ENCODE measurements around the gene MORN5. TPM values are rescaled to one million over a fixed set of nuclear protein-coding genes. Genes with fewer than 3 reads are reported as not detected.

The MORN5 gene
- total and polyA plus RNA-seq, 9 of the 15 experiments (the other 6 are each of a cell fraction or from before 2014, with no cell fraction given) = not detected

GRCh38 chr9:122124528-122124927, 35.2 kb upstream of the MORN5 start (continued):
- TF ChIP-seq TRIM25 (IDR thresholded peaks at IDR 0.05; ENCODE audit: borderline replicate concordance) = no peak

- peaks cover 15% of the 10 kb centered on the region for H4K20me1 ChIP-seq (replicated peaks; ENCODE audit: control insufficient read depth, insufficient read depth, low read length)
- H3K27ac ChIP-seq (ENCODE audit: extremely low read depth, low read depth, low read length) = no peak overlapping the region
- no peak overlapping the region for H2AFZ ChIP-seq (ENCODE audit: low read depth, low read length)
- no peaks in the 10 kb centered on the region for H3K9me1 ChIP-seq (ENCODE audit: control insufficient read depth, insufficient read depth, low read length)
- peaks cover 0 to 30% of the 10 kb centered on the region in 2 experiments; a peak in 3 of 5 replicates for H3K4me1 ChIP-seq (replicated peaks in 1 of 2; ENCODE audit: control insufficient read depth in 2 of 2, insufficient read depth in 2 of 2, low read length in 2 of 2)
- peak; percentile 91 for ATAC-seq
- no peak overlapping the region for H3K4me3 ChIP-seq
- peaks cover 0 to 18% of the 10 kb centered on the region in 2 experiments; a peak in 3 of 5 replicates for H3K27me3 ChIP-seq (ENCODE audit: control insufficient read depth in 2 of 2, insufficient read depth in 2 of 2, low read length in 2 of 2)
- CTCF ChIA-PET (ENCODE audit: low intra/inter-chr PET ratio) = interaction anchor here (0.7 to 3.8 kb wide), 6 partner anchors 26 to 1930 kb away, joined by 3 to 88 read pairs (median 8); no protein-coding TSS in a partner anchor
- H3K4me2 ChIP-seq (ENCODE audit: insufficient read depth, low read length) = no peak overlapping the region
- intact Hi-C loops (cut with micrococcal nuclease) (loop anchor here (1.0 to 2.0 kb wide), 3 partner anchors 225 to 686 kb away; no protein-coding TSS in a partner anchor), in situ Hi-C loops (cut with MboI) (loop anchor here (10.0 kb wide), 1 partner anchor 690 kb away; no protein-coding TSS in a partner anchor)
- H3K9ac ChIP-seq (ENCODE audit: insufficient read depth in 1 of 2, low read depth in 2 of 2, low read length in 2 of 2) = no peak overlapping the region
- WGBS (ENCODE audit: insufficient coverage, low coverage, missing lambda C conversion rate) = 2% methylated on average over 8 of the region's 8 CpGs
- no TSS peak for BruUV-seq (replicated peaks)
- DNase-seq (ENCODE audit: extremely low read depth in 1 of 4, low spot score in 3 of 4) = peak; percentile 87 to 88 (median 88)
- H3K9me3 ChIP-seq (replicated peaks; ENCODE audit: control insufficient read depth, insufficient read depth, low read depth, low read length) = no peaks in the 10 kb centered on the region
- H3K79me2 ChIP-seq (ENCODE audit: control insufficient read depth, insufficient read depth, low read length) = no peaks in the 10 kb centered on the region
- POLR2A ChIA-PET = interaction anchor here (0.6 to 1.6 kb wide), 10 partner anchors 11 to 1361 kb away, joined by 3 to 6 read pairs (median 4); no protein-coding TSS in a partner anchor
- peak; percentile 92 for FAIRE-seq
- H3K36me3 ChIP-seq (ENCODE audit: control insufficient read depth, insufficient read depth, low read length) = no peaks in the 10 kb centered on the region
- no peak for TF ChIP-seq CHAMP1 (IDR thresholded peaks at IDR 0.05)
- TF ChIP-seq ELF4 (CRISPR knock-in tag; IDR thresholded peaks at IDR 0.05) = no peak
- peak; percentile 94 for TF ChIP-seq REST (IDR thresholded peaks at IDR 0.05; ENCODE audit: borderline replicate concordance)
- TF ChIP-seq REST (CRISPR knock-in tag; IDR thresholded peaks at IDR 0.05; ENCODE audit: low read depth) = no peak
Observed at GRCh38 chr9:122125158-122125508, 34.6 kb upstream of the MORN5 start.

Measured in K562 (cell line).